Measurements from ENCODE around the gene GDPGP1.
A peak's percentile ranks its signal among the peaks of the same experiment; 100 is the strongest.

GDPGP1 gene

GRCh38 chr15:90202929-90203328, 31.1 kb upstream of the GDPGP1 start:
- no peak for DNase-seq
- in situ Hi-C loops (cut with HindIII; ENCODE audit: low pct_ligation_motif_present, low pct_unique_long_range_greater_than_20kb, low sequenced_read_pairs) = no loop called here

GRCh38 chr15:90203473-90203872, 30.5 kb upstream of the GDPGP1 start:
- in situ Hi-C loops (cut with HindIII; ENCODE audit: low pct_ligation_motif_present, low pct_unique_long_range_greater_than_20kb, low sequenced_read_pairs) = no loop called here
- DNase-seq = no peak

DNA sequence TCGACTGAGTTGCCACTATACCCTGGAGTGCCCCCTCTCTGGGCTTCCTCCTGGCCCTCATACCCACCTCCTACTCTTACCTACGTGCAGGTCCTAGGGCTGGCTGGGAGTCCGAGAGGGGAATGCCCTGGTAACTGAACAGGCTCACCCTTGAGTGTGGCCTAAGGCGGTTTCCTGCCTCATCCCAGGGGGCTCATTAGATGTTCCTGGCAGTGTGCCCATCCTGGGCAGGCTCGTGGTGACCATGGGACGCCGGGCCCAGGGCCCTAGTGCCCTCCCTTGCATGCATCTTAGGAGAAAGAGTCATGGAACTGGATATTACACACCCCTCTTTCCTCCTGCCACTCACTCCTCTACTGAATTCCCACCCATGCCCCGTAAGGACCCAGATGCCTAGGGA, 30.1 kb upstream of the GDPGP1 start:
- in situ Hi-C loops (cut with HindIII; ENCODE audit: low pct_ligation_motif_present, low pct_unique_long_range_greater_than_20kb, low sequenced_read_pairs) = no loop called here
- DNase-seq = no peak

DNA sequence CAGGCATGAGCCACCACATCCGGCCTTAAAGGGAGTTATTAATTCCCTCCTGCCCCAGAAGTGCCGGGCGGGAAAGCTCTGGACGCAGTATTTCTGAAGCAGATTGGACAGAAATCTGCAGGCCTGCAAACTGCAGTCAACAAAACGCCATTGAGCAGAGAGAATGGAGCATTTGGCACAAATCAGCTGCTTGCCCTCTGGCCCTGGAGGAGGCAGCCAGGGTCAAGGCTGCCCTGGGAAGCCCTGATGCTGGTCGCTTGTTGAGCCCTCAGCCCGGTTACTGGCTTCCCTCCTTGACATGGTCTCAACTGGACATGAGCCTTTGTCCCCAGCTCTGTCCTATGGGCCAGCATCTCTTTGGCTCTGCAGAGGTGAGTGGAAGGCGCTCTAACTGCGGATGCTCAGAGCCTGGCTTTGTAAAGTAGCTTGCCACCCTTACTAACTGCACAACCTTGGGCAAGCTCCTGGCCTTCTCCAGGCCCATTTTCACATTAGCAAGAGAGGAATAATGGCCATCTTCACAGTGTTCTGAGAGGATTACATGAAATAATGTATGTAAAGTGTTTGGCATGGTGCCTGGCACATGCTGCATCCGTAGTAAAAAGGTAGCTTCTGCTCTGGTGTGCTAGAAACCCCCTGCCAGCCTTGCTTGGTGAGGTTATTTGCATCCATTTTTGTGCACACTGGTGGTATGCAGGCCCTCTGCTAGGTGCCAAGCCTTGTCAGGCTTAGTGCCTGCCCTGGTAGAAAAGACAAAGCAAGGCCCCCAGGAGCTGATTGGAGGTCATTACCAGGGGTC, 28.8 kb upstream of the GDPGP1 start:
- no peak for DNase-seq
- in situ Hi-C loops (cut with HindIII; ENCODE audit: low pct_ligation_motif_present, low pct_unique_long_range_greater_than_20kb, low sequenced_read_pairs) = no loop called here

GRCh38 chr15:90205886-90206285, 28.1 kb upstream of the GDPGP1 start:
- in situ Hi-C loops (cut with HindIII; ENCODE audit: low pct_ligation_motif_present, low pct_unique_long_range_greater_than_20kb, low sequenced_read_pairs) = no loop called here

DNA sequence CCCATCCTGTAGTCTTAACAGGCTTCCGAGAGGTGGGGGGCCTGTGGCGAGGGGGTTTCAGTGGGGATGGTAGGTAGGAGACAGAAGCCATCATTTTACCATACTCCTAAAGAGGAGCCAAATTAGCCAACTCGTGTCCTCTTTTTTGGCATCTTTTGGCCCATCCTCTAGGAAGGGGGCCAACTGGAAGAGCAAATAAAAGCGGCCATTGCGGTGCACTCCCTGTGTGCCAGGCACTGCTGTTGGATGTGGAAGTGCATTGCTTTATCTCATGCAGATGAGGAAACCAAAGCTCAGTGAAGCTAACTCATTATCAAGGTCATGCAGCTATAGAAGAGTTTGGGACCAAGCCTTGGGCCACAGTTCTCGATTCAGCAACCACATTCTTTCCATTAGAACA, 26.8 kb upstream of the GDPGP1 start:
- no peak for DNase-seq
- in situ Hi-C loops (cut with HindIII; ENCODE audit: low pct_ligation_motif_present, low pct_unique_long_range_greater_than_20kb, low sequenced_read_pairs) = no loop called here

More at GRCh38 chr15:90205886-90206285, 28.1 kb upstream of the GDPGP1 start:
- DNase-seq = no peak

DNA sequence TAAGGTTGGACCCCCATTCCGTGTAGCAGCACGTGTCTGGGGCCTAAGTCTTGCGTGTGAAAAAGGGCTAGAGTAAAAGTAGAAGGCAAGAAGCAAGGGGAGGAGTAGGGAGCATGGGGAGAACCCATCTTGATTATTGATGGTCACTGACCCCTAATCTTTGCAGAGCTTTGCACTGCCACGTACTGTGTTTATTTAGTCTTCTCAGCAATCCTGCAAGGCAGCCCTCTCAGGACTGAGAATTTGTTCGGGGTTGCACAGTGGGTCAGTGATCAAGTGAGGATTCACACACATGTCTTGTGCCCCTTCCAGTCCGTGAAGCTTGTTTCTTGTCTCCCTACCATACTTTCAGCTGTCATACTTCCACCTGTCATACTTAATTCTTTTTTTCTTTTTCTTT, 25.7 kb upstream of the GDPGP1 start:
- DNase-seq = no peak
- in situ Hi-C loops (cut with HindIII; ENCODE audit: low pct_ligation_motif_present, low pct_unique_long_range_greater_than_20kb, low sequenced_read_pairs) = no loop called here

DNA sequence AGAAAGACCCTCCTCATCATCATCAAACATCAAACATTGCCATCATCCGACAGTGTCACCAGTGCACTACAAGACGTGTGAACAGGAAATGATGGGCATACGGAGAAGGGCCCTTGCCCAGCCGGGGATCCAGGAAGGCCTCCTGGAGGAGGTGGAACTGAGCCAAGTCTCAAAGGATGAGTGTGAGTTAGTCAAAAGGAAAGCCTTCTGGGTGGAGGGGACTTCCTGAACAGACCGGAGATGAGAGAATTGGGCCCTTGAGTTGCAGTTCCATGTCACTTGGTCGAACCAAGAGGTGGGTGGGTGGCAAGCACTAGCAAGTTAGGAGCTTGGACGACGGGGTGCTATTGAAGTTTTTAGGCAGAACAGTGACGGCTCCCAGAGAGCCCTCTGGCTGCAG, 24.4 kb upstream of the GDPGP1 start:
- in situ Hi-C loops (cut with HindIII; ENCODE audit: low pct_ligation_motif_present, low pct_unique_long_range_greater_than_20kb, low sequenced_read_pairs) = no loop called here
- no peak for DNase-seq

DNA sequence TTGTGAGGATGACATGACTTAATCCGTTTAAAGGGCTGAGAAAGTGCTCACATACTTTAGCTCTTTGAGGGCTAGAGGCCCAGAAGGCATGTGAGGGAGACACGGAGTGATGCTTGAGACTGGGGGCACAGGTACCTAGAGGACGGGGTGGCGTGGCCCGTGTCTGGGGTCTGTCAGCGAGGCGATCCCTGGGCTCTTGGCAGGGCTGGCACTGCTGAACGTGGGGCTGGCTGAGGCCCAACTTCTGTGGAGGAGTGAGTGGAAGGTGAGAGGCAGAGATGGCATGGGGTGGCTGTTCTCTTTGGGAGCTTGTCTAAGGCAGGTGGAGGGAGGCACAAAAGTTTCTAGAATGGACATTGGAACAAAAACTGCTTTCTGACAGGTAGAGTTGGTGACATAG, 23.4 kb upstream of the GDPGP1 start:
- in situ Hi-C loops (cut with HindIII; ENCODE audit: low pct_ligation_motif_present, low pct_unique_long_range_greater_than_20kb, low sequenced_read_pairs) = no loop called here
- no peak for DNase-seq

- DNase-seq = no peak
- in situ Hi-C loops (cut with HindIII; ENCODE audit: low pct_ligation_motif_present, low pct_unique_long_range_greater_than_20kb, low sequenced_read_pairs) = no loop called here
Observed at GRCh38 chr15:90211009-90211408, 23.0 kb upstream of the GDPGP1 start.

- no peak for DNase-seq
- in situ Hi-C loops (cut with HindIII; ENCODE audit: low pct_ligation_motif_present, low pct_unique_long_range_greater_than_20kb, low sequenced_read_pairs) = no loop called here
Observed at GRCh38 chr15:90211440-90212143, 22.4 kb upstream of the GDPGP1 start.

GRCh38 chr15:90212221-90213098, 21.5 kb upstream of the GDPGP1 start:
- no peak for DNase-seq
- in situ Hi-C loops (cut with HindIII; ENCODE audit: low pct_ligation_motif_present, low pct_unique_long_range_greater_than_20kb, low sequenced_read_pairs) = no loop called here

DNA sequence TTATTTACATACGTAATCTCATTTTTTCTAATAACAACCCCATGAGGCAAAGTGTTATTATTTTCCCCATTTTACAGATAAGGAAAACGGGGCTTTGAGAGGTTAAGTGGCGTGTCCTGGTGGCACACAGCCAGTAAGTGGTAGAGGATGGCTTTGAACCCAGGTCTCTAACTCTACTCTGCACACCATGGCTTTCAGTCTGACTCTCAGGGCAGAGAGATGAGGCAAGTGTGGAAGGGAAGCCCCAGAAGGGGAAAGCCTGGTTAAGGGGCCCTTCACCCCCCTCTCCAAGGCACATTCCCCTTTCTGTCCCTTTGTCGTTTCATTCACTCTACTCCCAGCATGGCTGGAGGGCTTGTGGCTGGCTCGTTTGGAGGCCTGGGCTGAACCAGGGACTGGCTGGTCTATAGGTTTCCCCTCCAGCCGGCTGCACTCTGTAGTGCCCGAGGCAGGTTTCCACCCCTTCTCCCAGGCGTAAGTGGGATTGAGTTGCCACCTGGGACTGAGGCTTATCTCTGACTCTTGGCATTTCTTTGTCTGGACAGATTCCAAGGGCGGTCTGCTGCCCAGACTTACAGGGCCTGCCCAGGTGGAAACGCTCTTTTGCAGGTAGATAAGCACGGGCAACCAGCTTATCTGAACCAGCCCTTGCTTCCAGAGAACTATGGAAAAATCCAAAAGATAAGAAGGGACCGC, 20.7 kb upstream of the GDPGP1 start:
- no peak for DNase-seq
- in situ Hi-C loops (cut with HindIII; ENCODE audit: low pct_ligation_motif_present, low pct_unique_long_range_greater_than_20kb, low sequenced_read_pairs) = no loop called here

DNA sequence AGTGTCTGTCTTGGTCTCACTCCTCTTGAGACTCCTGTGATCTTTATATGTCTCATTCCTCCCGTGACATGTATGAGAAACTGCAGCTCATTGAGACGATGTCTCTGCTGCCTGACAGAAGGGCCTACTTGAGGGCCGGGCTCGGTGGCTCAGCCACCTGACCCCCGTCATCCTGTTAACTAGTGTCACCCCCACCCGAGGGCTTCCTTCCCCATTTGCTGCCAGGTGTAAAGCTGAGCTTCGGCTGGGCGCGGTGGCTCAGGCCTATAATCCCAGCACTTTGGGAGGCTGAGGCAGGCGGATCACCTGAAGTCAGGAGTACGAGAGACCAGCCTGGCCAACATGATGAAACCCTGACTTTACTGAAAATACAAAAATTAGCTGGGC, 20.2 kb upstream of the GDPGP1 start:
- in situ Hi-C loops (cut with HindIII; ENCODE audit: low pct_ligation_motif_present, low pct_unique_long_range_greater_than_20kb, low sequenced_read_pairs) = no loop called here
- DNase-seq = no peak

DNA sequence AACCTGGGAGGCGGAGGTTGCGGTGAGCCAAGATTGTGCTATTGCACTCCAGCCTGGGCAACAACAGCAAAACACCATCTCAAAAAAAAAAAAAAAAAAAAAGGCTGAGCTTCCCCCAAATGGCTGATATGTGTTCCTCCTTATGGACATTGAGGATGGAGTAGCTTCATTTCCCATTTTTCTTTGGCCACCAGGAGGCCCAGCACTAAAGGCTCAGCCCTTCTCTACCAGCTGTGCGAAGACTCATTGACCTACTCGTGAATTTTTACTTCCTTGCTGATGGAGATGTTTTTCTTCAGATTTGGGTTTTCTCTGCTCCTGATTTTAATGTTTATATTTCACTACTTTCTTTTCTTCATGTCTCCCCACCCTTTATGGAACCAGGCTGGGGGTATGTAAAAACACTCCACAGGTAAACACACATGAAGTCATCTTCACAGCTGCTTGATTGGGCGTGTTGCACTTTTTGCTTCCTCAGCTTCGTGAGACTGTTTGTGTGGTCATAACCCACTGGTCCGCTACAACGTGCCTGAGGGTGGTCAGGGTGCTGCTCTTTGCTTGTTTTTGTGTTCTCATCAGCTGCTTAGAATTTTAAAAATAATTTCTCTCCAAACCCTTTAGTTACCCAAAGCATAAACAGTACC, 19.3 kb upstream of the GDPGP1 start:
- in situ Hi-C loops (cut with HindIII; ENCODE audit: low pct_ligation_motif_present, low pct_unique_long_range_greater_than_20kb, low sequenced_read_pairs) = no loop called here

GRCh38 chr15:90217671-90218394, 16.2 kb upstream of the GDPGP1 start:
- DNase-seq = no peak
- in situ Hi-C loops (cut with HindIII; ENCODE audit: low pct_ligation_motif_present, low pct_unique_long_range_greater_than_20kb, low sequenced_read_pairs) = no loop called here

More for the DNA sequence above, 19.3 kb upstream of the GDPGP1 start:
- DNase-seq = peak; percentile 34

GRCh38 chr15:90219421-90220141, 14.4 kb upstream of the GDPGP1 start:
- in situ Hi-C loops (cut with HindIII; ENCODE audit: low pct_ligation_motif_present, low pct_unique_long_range_greater_than_20kb, low sequenced_read_pairs) = no loop called here
- peak; percentile 31 for DNase-seq
